Nephron progenitor cell (in vitro differentiated cells): ENCODE measurements around the gene YKT6.
"Not testable (repeated sequence)": the region's sequence is repeated elsewhere in the genome, so short reads cannot be mapped to it uniquely, and the experiment has no call there.

Experiments used
- DNase-seq: peaks from one replicate; pipeline ENCODE4 v3.0.0; 2021
- H3K27ac Mint-ChIP-seq: 2 replicates; pipeline ENCODE4 v1.8.0; 2021; ENCODE audit warnings: mild to moderate bottlenecking, moderate library complexity, mixed read lengths
- H3K27me3 Mint-ChIP-seq: 2 replicates; pipeline ENCODE4 v1.8.0; 2021; ENCODE audit warnings: mild to moderate bottlenecking, low read depth, mixed read lengths; ENCODE audit not compliant: poor library complexity
- H3K36me3 Mint-ChIP-seq: 2 replicates; pipeline ENCODE4 v1.8.0; 2021; ENCODE audit warnings: low read depth, mixed read lengths
- H3K4me1 Mint-ChIP-seq: 2 replicates; pipeline ENCODE4 v1.8.0; 2021; ENCODE audit warnings: mixed read lengths
- H3K4me3 Mint-ChIP-seq: 2 replicates; pipeline ENCODE4 v1.8.0; 2021; ENCODE audit warnings: mild to moderate bottlenecking, moderate library complexity, mixed read lengths
- H3K9me3 Mint-ChIP-seq: 2 replicates; pipeline ENCODE4 v1.8.0; 2021; ENCODE audit warnings: mild to moderate bottlenecking, moderate library complexity, mixed read lengths
- TF ChIP-seq, protein P1 (sequence below): fragments of 200-600 bp; sonication (generic); IDR thresholded peaks from 2 replicates; pipeline ENCODE4 v1.5.0; 2021; ENCODE audit warnings: antibody characterized with exemption

YKT6 gene

DNA sequence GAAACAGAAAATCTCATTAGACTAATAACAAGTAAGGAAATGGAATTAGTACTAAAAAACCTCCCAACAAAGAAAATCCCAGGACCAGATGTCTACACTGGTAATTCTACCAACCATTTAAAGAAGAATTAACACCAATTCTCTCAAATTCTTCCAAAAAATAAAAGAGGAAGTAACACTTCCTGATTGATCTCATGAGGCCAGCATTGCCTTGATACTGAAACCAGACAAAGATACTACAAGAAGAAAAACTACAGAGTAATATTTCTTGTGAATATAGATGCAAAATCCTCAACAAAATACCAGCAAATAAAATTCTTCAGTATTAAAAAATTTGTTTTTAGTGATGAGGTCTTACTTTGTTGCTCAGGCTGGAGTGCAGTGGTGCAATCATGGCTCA is 32.9 kb upstream of the YKT6 start:
- H3K36me3 Mint-ChIP-seq, result peaks cover 6% of the 10 kb centered on the region
- H3K4me3 Mint-ChIP-seq, result no peak overlapping the region
- H3K27ac Mint-ChIP-seq, result no peak overlapping the region
- H3K27me3 Mint-ChIP-seq, result peaks cover 58% of the 10 kb centered on the region
- peaks cover 39% of the 10 kb centered on the region for H3K9me3 Mint-ChIP-seq
- TF ChIP-seq, protein P1, sequence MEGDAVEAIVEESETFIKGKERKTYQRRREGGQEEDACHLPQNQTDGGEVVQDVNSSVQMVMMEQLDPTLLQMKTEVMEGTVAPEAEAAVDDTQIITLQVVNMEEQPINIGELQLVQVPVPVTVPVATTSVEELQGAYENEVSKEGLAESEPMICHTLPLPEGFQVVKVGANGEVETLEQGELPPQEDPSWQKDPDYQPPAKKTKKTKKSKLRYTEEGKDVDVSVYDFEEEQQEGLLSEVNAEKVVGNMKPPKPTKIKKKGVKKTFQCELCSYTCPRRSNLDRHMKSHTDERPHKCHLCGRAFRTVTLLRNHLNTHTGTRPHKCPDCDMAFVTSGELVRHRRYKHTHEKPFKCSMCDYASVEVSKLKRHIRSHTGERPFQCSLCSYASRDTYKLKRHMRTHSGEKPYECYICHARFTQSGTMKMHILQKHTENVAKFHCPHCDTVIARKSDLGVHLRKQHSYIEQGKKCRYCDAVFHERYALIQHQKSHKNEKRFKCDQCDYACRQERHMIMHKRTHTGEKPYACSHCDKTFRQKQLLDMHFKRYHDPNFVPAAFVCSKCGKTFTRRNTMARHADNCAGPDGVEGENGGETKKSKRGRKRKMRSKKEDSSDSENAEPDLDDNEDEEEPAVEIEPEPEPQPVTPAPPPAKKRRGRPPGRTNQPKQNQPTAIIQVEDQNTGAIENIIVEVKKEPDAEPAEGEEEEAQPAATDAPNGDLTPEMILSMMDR, result no peak
- no peak for DNase-seq
- peaks cover 8% of the 10 kb centered on the region for H3K4me1 Mint-ChIP-seq

DNA sequence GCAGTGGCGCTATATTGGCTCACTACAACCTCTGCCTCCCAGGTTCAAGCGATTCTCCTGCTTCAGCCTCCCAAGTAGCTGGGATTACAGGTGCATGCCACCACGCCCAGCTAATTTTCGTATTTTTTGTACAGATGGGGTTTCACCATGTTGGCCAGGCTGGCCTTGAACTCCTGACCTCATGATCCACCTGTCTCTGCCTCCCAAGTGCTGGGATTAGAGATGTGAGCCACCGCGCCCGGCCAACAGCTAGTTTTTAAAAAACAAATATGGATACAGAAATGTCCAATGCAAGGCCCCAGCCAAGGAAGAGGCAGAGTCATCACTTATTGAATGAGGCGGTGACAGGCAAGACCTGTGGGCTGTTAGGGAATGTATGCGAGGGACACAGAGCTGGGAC is 28.9 kb upstream of the YKT6 start:
- Mint-ChIP-seq H3K27me3 (peaks cover 74% of the 10 kb centered on the region), H3K4me1 (peaks cover 13% of the 10 kb centered on the region), H3K9me3 (peaks cover 26% of the 10 kb centered on the region)
- H3K4me3 Mint-ChIP-seq, DNase-seq, H3K36me3 Mint-ChIP-seq, H3K27ac Mint-ChIP-seq: not testable (repeated sequence)

DNA sequence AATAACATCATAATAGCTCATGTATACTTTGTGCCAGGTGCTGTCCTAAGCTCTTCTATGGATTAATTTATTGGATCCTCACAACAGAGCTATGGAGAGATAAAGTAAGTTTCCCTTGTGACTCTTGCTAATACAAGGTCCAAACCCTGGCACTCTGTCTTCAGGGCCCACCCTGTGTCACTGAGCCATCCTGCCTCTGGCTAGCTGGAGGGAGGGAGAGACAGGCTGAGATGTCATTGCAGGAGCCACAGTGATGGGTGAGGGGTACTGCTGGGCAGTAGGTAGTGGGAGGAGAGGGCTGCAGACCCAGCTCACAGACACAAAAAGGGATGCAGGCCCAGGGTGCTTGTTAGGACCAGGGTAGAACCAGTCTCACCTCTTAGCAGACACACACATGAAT is 28.4 kb upstream of the YKT6 start:
- H3K9me3 Mint-ChIP-seq, result peaks cover 22% of the 10 kb centered on the region
- no peak overlapping the region for H3K4me3 Mint-ChIP-seq
- peaks cover 13% of the 10 kb centered on the region for H3K4me1 Mint-ChIP-seq
- no peak overlapping the region for H3K27ac Mint-ChIP-seq
- TF ChIP-seq, protein P1, result no peak
- H3K36me3 Mint-ChIP-seq, result no peaks in the 10 kb centered on the region
- peaks cover 74% of the 10 kb centered on the region for H3K27me3 Mint-ChIP-seq
- no peak for DNase-seq

DNA sequence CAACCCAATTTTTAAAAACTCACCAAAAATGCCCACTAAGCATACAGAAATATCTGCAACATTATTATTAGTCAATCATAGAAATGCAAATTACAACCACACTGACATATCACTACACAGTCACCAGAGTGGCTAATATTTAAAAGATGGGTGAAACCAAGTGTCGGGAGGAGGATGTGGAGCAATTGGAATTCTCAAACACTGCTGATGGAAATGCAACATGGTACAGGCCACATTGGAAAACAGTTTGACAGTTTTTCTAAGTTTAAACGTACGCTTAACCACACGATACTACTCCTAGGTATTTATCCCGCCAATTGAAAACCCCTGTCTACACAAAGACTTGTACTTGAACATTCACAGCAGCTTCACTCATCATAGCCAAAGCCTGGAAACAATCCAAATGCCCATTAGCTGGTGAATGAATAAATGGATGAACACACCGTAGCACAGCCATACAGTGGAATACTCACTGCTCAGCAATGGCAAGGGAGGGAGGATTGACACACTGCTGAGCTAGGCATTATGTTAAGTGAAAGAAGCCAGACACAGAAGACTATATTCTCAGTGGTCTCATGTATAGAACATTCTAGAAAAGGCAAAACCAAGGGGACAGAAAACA is 27.9 kb upstream of the YKT6 start:
- H3K27ac Mint-ChIP-seq, result no peak overlapping the region
- no peak overlapping the region for H3K4me3 Mint-ChIP-seq
- peaks cover 22% of the 10 kb centered on the region for H3K9me3 Mint-ChIP-seq
- peaks cover 72% of the 10 kb centered on the region for H3K27me3 Mint-ChIP-seq
- no peaks in the 10 kb centered on the region for H3K36me3 Mint-ChIP-seq
- peaks cover 16% of the 10 kb centered on the region for H3K4me1 Mint-ChIP-seq
- no peak for DNase-seq
- TF ChIP-seq, protein P1, result no peak

DNA sequence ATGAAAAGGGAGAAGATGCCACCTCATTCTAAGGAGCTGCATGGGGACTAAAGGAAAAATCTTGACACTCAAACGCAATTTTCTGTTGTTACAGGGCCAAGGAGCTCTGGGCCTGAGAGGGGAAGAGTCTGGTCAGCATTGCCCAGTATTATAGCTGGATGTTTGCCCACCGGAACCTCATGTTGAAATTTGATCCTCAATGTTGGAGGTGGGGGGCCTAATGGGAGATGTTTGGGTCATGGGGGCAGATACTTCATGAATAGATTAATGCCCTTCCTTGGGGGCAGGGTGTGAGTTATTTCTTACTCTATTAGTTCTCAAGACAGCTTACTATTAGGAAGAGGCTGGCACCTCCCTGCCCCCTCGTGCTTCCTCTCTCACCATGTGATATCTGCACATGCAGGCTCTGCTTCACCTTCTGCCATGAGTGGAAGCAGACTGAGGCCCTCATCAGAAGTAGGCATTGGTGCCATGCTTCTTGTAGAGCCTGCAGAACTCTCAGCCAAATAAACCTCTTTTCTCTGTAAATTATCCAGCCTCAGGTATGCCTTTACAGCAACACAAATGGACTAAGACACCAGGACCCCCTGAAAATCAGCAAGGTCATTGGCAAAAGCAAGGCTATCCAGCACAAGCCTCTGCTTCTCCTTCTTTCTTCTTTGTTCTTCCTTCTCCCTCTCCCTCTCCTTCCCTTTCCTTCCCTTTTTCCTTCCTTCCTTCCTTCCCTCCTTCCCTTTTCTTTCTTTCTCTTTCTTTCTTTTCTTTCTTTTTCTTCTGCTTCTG is 26.7 kb upstream of the YKT6 start:
- DNase-seq, result no peak
- peaks cover 18% of the 10 kb centered on the region for H3K4me1 Mint-ChIP-seq
- no peak overlapping the region for H3K4me3 Mint-ChIP-seq
- TF ChIP-seq, protein P1, result no peak
- no peak overlapping the region for H3K27ac Mint-ChIP-seq
- H3K36me3 Mint-ChIP-seq, result no peaks in the 10 kb centered on the region
- peaks cover 75% of the 10 kb centered on the region for H3K27me3 Mint-ChIP-seq
- peaks cover 17% of the 10 kb centered on the region for H3K9me3 Mint-ChIP-seq

DNA sequence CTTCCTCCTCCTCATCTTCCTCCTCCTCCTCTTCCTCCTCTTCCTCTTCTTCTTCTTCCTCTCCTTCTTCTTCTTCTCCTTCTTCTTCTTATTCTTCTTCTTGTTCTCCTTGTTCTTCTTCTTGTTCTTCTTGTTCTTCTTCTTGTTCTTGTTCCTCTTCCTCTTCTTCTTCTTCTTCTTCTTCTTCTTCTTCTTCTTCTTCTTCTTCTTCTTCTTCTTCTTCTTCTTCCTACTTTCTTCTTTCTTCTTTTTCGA is 26.2 kb upstream of the YKT6 start:
- peaks cover 75% of the 10 kb centered on the region for H3K27me3 Mint-ChIP-seq
- H3K27ac Mint-ChIP-seq, H3K4me3 Mint-ChIP-seq, H3K36me3 Mint-ChIP-seq, DNase-seq: not testable (repeated sequence)
- H3K9me3 Mint-ChIP-seq, result peaks cover 17% of the 10 kb centered on the region
- H3K4me1 Mint-ChIP-seq, result peaks cover 18% of the 10 kb centered on the region

DNA sequence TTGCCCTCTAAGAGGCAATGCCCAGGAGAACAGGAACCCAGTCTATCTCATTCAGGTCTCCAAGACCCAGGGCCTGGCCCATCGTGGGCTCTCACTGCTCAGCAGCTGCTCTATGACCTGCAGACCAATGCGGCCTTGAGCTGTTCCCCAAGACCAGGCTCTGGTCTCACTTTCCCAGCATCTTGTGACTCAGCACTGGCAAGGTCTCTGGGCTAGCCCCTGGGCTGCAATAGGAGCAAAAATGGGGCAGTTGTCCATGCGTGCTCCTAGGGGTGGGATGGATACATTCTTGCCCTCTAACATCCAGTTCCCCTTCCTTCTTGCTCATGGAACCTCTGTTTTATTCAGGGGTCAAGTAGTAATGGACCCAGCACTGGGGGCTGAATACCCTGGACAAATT is 25.0 kb upstream of the YKT6 start:
- Mint-ChIP-seq H3K9me3 (peaks cover 13% of the 10 kb centered on the region), H3K27me3 (peaks cover 69% of the 10 kb centered on the region), H3K36me3 (no peaks in the 10 kb centered on the region), H3K4me3 (no peak overlapping the region), H3K4me1 (peaks cover 18% of the 10 kb centered on the region), H3K27ac (no peak overlapping the region)
- no peak for DNase-seq
- TF ChIP-seq, protein P1, result no peak
